BLaER1 treated with 17β-estradiol and CSF1 and Interleukin-3, amounts not matched to agents 10 nM and 100 nM (cell line): ENCODE results near the gene ANO1.

Source experiments
- H3K27ac ChIP-seq, 11 experiments: shearing (Covaris generic); formaldehyde crosslinking; 2 replicates each; pipeline ENCODE4 v1.8.1; 2022
- H3K27me3 ChIP-seq, 11 experiments: shearing (Covaris generic); formaldehyde crosslinking; 2 replicates each; pipeline ENCODE4 v1.8.1; 2022
- H3K36me3 ChIP-seq, 11 experiments: shearing (Covaris generic); formaldehyde crosslinking; 2 replicates each; pipeline ENCODE4 v1.8.1; 2022
- H3K4me1 ChIP-seq, 10 experiments: shearing (Covaris generic); formaldehyde crosslinking; 2 replicates each; pipeline ENCODE4 v1.8.1; 2022
- H3K4me2 ChIP-seq, 11 experiments: shearing (Covaris generic); formaldehyde crosslinking; 2 replicates each; pipeline ENCODE4 v1.8.1; 2022
- H3K4me3 ChIP-seq, 10 experiments: shearing (Covaris generic); formaldehyde crosslinking; 2 replicates each; pipeline ENCODE4 v1.8.1; 2022
- H3K9ac ChIP-seq, 11 experiments: shearing (Covaris generic); formaldehyde crosslinking; 2 replicates each; pipeline ENCODE4 v1.8.1; 2022
- H3K9me3 ChIP-seq, 11 experiments: shearing (Covaris generic); formaldehyde crosslinking; replicated peaks in 1 of 11; 2 replicates each; pipeline ENCODE4 v1.8.1; 2022
- H4K20me1 ChIP-seq, 11 experiments: shearing (Covaris generic); formaldehyde crosslinking; 2 replicates each; pipeline ENCODE4 v1.8.1; 2022
- Cebpa-rat ChIP-seq, 11 experiments: shearing (Covaris generic); IDR thresholded peaks; 2 replicates each; pipeline ENCODE4 v1.8.1; 2022

Gene ANO1

DNA sequence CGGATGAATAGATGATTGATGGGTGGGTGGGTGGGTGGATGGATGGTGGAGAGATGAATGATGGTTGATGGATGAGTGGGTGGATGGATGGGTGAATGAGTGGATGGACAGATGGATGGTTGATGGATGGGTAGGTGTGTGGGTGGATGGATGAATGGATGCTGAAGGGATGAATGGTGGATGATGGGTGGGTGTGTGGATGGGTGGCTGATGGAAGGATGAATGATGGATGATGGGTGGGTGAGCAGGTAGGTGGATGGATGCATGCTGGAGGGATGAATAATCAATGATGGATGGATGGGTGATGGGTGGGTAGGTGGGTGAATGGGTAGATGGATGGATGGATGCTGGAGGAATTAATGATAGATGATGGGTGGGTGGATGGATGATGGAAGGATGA, 40.5 kb downstream of the ANO1 start:
- H4K20me1 ChIP-seq, result peaks cover 0 to 5% (median 0%) of the 10 kb centered on the region in 11 experiments; a peak in 1 of 22 replicates
- no peak overlapping the region for H3K27ac ChIP-seq
- peaks cover 0 to 32% (median 21%) of the 10 kb centered on the region in 10 experiments; a peak in 16 of 20 replicates for H3K4me1 ChIP-seq
- no peaks in the 10 kb centered on the region for H3K9me3 ChIP-seq
- no peak for TF ChIP-seq Cebpa-rat (IDR thresholded peaks at IDR 0.05)
- H3K27me3 ChIP-seq, result peaks cover 0 to 14% (median 0%) of the 10 kb centered on the region in 11 experiments; a peak in 6 of 22 replicates
- no peak overlapping the region for H3K4me3 ChIP-seq
- H3K4me2 ChIP-seq, result no peak overlapping the region
- no peak overlapping the region for H3K9ac ChIP-seq
- H3K36me3 ChIP-seq, result no peaks in the 10 kb centered on the region

- Histone ChIP-seq H3K36me3 (no peaks in the 10 kb centered on the region), H3K4me3 (no peak overlapping the region), H3K9me3 (no peaks in the 10 kb centered on the region), H3K4me2 (no peak overlapping the region), H3K27me3 (peaks cover 0 to 20% (median 0%) of the 10 kb centered on the region in 11 experiments; a peak in 6 of 22 replicates), H3K9ac (no peak overlapping the region), H3K27ac (no peak overlapping the region), H3K4me1 (peaks cover 7 to 33% (median 30%) of the 10 kb centered on the region in 10 experiments; a peak in 18 of 20 replicates), H4K20me1 (peaks cover 0 to 5% (median 0%) of the 10 kb centered on the region in 11 experiments; a peak in 1 of 22 replicates)
- no peak for TF ChIP-seq Cebpa-rat (IDR thresholded peaks at IDR 0.05)
These were observed 41.4 kb downstream of the ANO1 start for GRCh38 chr11:70119502-70119901.

GRCh38 chr11:70120674-70121073, 42.6 kb downstream of the ANO1 start:
- no peak for TF ChIP-seq Cebpa-rat (IDR thresholded peaks at IDR 0.05)
- Histone ChIP-seq H3K4me2 (no peak overlapping the region), H3K36me3 (no peaks in the 10 kb centered on the region)

GRCh38 chr11:70122490-70123198, 44.5 kb downstream of the ANO1 start:
- peak overlapping the region in 2 of 11 experiments; percentile 34 to 52; a peak in 2 of 22 replicates for H3K9ac ChIP-seq
- peaks cover 0 to 5% (median 0%) of the 10 kb centered on the region in 11 experiments; a peak in 1 of 22 replicates for H4K20me1 ChIP-seq
- H3K4me1 ChIP-seq, result peaks cover 8 to 49% (median 41%) of the 10 kb centered on the region in 10 experiments; a peak in 18 of 20 replicates
- peaks cover 0 to 20% (median 0%) of the 10 kb centered on the region in 11 experiments; a peak in 6 of 22 replicates for H3K27me3 ChIP-seq
- no peak overlapping the region for H3K4me3 ChIP-seq
- H3K36me3 ChIP-seq, result no peaks in the 10 kb centered on the region
- H3K27ac ChIP-seq, result peak overlapping the region in 4 of 11 experiments; percentile 73 to 77 (median 74); a peak in 4 of 22 replicates
- no peaks in the 10 kb centered on the region for H3K9me3 ChIP-seq
- no peak for TF ChIP-seq Cebpa-rat (IDR thresholded peaks at IDR 0.05)
- peak overlapping the region in 9 of 11 experiments; percentile 62 to 86 (median 79); a peak in 17 of 22 replicates for H3K4me2 ChIP-seq

More at GRCh38 chr11:70120674-70121073, 42.6 kb downstream of the ANO1 start:
- H4K20me1 ChIP-seq, result peaks cover 0 to 5% (median 0%) of the 10 kb centered on the region in 11 experiments; a peak in 1 of 22 replicates
- peaks cover 8 to 37% (median 31%) of the 10 kb centered on the region in 10 experiments; a peak in 18 of 20 replicates for H3K4me1 ChIP-seq
- no peak overlapping the region for H3K4me3 ChIP-seq
- H3K9me3 ChIP-seq, result no peaks in the 10 kb centered on the region
- peaks cover 0 to 20% (median 0%) of the 10 kb centered on the region in 11 experiments; a peak in 6 of 22 replicates for H3K27me3 ChIP-seq
- H3K27ac ChIP-seq, result no peak overlapping the region
- H3K9ac ChIP-seq, result no peak overlapping the region

- Histone ChIP-seq H3K27ac (peak overlapping the region in 6 of 11 experiments; percentile 43 to 77 (median 73); a peak in 12 of 22 replicates), H3K4me3 (no peak overlapping the region), H3K4me1 (peaks cover 11 to 59% (median 52%) of the 10 kb centered on the region in 10 experiments; a peak in 19 of 20 replicates), H4K20me1 (peaks cover 0 to 5% (median 0%) of the 10 kb centered on the region in 11 experiments; a peak in 1 of 22 replicates), H3K9ac (peak overlapping the region in 6 of 11 experiments; percentile 4 to 66 (median 50); a peak in 7 of 22 replicates), H3K27me3 (peaks cover 0 to 20% (median 0%) of the 10 kb centered on the region in 11 experiments; a peak in 6 of 22 replicates), H3K9me3 (no peaks in the 10 kb centered on the region), H3K4me2 (peak overlapping the region in 9 of 11 experiments; percentile 62 to 86 (median 79); a peak in 18 of 22 replicates), H3K36me3 (no peaks in the 10 kb centered on the region)
- no peak for TF ChIP-seq Cebpa-rat (IDR thresholded peaks at IDR 0.05)
These were observed 45.6 kb downstream of the ANO1 start for GRCh38 chr11:70123711-70124110.

- Histone ChIP-seq H3K27ac (peak overlapping the region in 7 of 11 experiments; percentile 29 to 77 (median 73); a peak in 14 of 22 replicates), H3K4me2 (peak overlapping the region in 10 of 11 experiments; percentile 16 to 86 (median 78); a peak in 19 of 22 replicates), H3K36me3 (no peaks in the 10 kb centered on the region), H4K20me1 (peaks cover 0 to 5% (median 0%) of the 10 kb centered on the region in 11 experiments; a peak in 1 of 22 replicates), H3K9me3 (no peaks in the 10 kb centered on the region), H3K9ac (peak overlapping the region in 5 of 11 experiments; percentile 4 to 66 (median 52); a peak in 7 of 22 replicates), H3K4me1 (peaks cover 11 to 66% (median 57%) of the 10 kb centered on the region in 10 experiments; a peak in 19 of 20 replicates), H3K4me3 (no peak overlapping the region; a peak in 1 of 20 replicates), H3K27me3 (peaks cover 0 to 20% (median 0%) of the 10 kb centered on the region in 11 experiments; a peak in 6 of 22 replicates)
- peak in 6 of 11 experiments; percentile 41 to 96 (median 85); a peak in 10 of 22 replicates for TF ChIP-seq Cebpa-rat (IDR thresholded peaks at IDR 0.05)
These were observed 46.3 kb downstream of the ANO1 start for GRCh38 chr11:70124321-70125000.

DNA sequence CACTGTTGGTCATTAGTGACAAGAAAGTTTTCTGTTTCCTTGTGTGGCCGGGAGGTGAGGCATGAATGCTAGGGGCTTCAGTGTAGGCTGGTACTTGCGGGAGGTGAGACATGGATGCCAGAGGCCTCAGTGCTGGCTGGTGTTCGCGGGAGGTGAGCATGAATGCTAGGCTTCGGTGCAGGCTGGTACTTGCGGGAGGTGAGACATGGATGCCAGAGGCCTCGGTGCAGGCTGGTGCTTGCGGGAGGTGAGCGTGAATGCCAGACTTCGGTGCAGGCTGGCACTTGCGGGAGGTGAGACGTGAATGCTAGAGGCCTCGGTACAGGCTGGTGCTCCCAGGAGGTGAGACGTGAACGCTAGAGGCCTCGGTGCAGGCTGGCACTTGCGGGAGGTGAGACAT, 48.4 kb downstream of the ANO1 start:
- Histone ChIP-seq H3K27ac (peak overlapping the region in 2 of 11 experiments; percentile 73; a peak in 2 of 22 replicates), H3K36me3 (no peaks in the 10 kb centered on the region), H3K4me3 (no peak overlapping the region), H4K20me1 (peaks cover 0 to 5% (median 0%) of the 10 kb centered on the region in 11 experiments; a peak in 1 of 22 replicates), H3K9ac (no peak overlapping the region; a peak in 1 of 22 replicates), H3K4me1 (peaks cover 11 to 67% (median 57%) of the 10 kb centered on the region in 10 experiments; a peak in 19 of 20 replicates), H3K27me3 (peaks cover 0 to 20% (median 0%) of the 10 kb centered on the region in 11 experiments; a peak in 6 of 22 replicates), H3K4me2 (0 out of 22 replicates have a peak overlapping the region, but pooled peaks of 2 of the 11 experiments have one; percentile 6 to 16), H3K9me3 (no peaks in the 10 kb centered on the region)
- no peak for TF ChIP-seq Cebpa-rat (IDR thresholded peaks at IDR 0.05)
